ENCODE data around the gene NPFFR1.

The NPFFR1 gene

DNA sequence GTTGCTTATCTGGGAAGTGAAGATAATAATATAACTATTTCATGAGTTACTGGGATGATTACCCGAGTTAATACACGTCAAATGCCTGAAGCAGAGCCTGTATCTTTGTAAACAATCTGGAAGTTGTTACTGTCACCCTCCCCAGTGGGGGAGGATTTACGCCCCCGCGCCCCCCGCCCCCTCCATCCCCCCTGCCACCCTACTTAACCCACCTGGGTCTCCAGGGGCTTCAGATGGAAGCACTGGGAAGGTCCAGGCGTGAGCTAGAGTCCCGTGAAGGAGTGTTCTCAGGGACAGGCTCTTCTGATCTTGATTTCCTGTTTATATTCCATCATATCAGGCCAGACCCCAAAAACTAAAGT, 49.9 kb downstream of the NPFFR1 start:
- no peak for DNase-seq (ENCODE audit: low read depth)
- peak overlapping the region; percentile 58 for H3K4me3 ChIP-seq (ENCODE audit: low read length)
- TF ChIP-seq CTCF (conservative IDR thresholded peaks at IDR 0.05; ENCODE audit: low read depth, low read length): no peak

GRCh38 chr10:70233109-70233938, 50.5 kb downstream of the NPFFR1 start, which contains the start of gene PPA1:
PPA1 (minus strand) TSS chr10:70233429; CDS start chr10:70233327, 102 bp downstream.
- H3K4me3 ChIP-seq (ENCODE audit: low read length): peak within 1 kb of the TSS; percentile 88
- peak; percentile 29 for TF ChIP-seq CTCF (conservative IDR thresholded peaks at IDR 0.05; ENCODE audit: low read depth, low read length)

GRCh38 chr10:70232859-70233108, 51.0 kb downstream of the NPFFR1 start:
- TF ChIP-seq CTCF (conservative IDR thresholded peaks at IDR 0.05; ENCODE audit: low read depth, low read length): no peak
- no peak for DNase-seq (ENCODE audit: low read depth)
- peak overlapping the region; percentile 88 for H3K4me3 ChIP-seq (ENCODE audit: low read length)

More at GRCh38 chr10:70233109-70233938, 50.5 kb downstream of the NPFFR1 start, which contains the start of gene PPA1:
- peak; percentile 75 for DNase-seq (ENCODE audit: low read depth)

GRCh38 chr10:70232155-70232858, 51.5 kb downstream of the NPFFR1 start:
- TF ChIP-seq CTCF (conservative IDR thresholded peaks at IDR 0.05; ENCODE audit: low read depth, low read length): no peak
- H3K4me3 ChIP-seq (ENCODE audit: low read length): peak overlapping the region; percentile 88
- no peak for DNase-seq (ENCODE audit: low read depth)

- TF ChIP-seq CTCF (conservative IDR thresholded peaks at IDR 0.05; ENCODE audit: low read depth, low read length): no peak
- no peak overlapping the region for H3K4me3 ChIP-seq (ENCODE audit: low read length)
- no peak for DNase-seq (ENCODE audit: low read depth)
These were observed 55.3 kb downstream of the NPFFR1 start for GRCh38 chr10:70228491-70228890.

DNA sequence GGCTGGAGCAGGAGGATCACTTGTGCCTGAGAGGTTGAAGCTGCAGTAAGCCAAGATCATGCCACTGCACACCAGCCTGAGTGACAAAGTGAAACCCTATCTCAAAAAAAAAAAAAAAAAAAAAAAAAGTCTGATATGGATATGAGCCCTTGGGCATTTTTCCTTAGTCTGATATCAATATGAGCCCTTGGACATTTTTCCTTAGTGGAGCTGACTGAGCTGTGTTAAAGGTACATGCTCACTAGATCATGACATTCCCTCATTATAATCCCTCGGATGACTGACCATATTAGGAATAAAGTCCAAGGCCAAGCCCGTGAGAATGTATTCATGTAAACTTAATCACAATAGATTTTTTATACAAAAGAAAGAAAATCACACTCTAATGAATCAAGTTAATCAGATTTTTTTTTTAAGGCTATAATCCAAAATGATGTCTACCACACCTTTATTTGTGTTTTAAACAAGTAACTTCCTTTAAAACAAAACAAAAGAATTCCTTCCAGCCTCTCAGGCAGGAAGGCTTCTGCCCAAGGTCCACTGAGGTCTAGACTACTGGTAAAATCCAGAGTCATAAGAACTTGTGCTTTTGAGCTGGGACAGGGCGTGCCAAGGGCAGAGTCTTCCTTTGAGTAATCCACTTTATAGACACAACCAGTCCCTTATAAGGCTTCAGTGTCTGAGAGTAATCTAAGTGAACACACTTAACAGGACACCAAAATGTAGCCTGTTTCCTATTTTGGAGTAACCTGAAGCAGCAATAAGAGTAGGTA, 56.1 kb downstream of the NPFFR1 start:
- DNase-seq (ENCODE audit: low read depth): peak; percentile 83
- TF ChIP-seq CTCF (conservative IDR thresholded peaks at IDR 0.05; ENCODE audit: low read depth, low read length): no peak
- no peak overlapping the region for H3K4me3 ChIP-seq (ENCODE audit: low read length)
